Measurements from ENCODE around the gene ENTREP1. TPM values are rescaled to one million over a fixed set of nuclear protein-coding genes. Genes with fewer than 3 reads are reported as not detected.

The ENTREP1 gene
- total RNA-seq, 2 experiments from 2014 or later, result 0.08 to 0.14 TPM

- Mint-ChIP-seq H3K4me3 (no peak overlapping the region), H3K27ac (no peak overlapping the region), H3K36me3 (ENCODE audit: low read depth) (no peaks in the 10 kb centered on the region), H3K9me3 (peaks cover 8% of the 10 kb centered on the region), H3K4me1 (ENCODE audit: low read depth) (no peaks in the 10 kb centered on the region), H3K27me3 (peaks cover 25% of the 10 kb centered on the region)
- no peak overlapping the region for H3K27ac ChIP-seq (ENCODE audit: low read depth in 1 of 2, low read length in 2 of 2)
- no peak overlapping the region for H3K4me3 ChIP-seq (ENCODE audit: low read length)
- intact Hi-C loops (cut with DNase I, micrococcal nuclease), result no loop called here
- DNase-seq, result no peak
- H3K36me3 ChIP-seq (ENCODE audit: insufficient read depth, low read length), result no peaks in the 10 kb centered on the region
- no peak for TF ChIP-seq CTCF (IDR thresholded peaks at IDR 0.05)
- H3K9me3 ChIP-seq (ENCODE audit: control insufficient read depth in 1 of 2, insufficient read depth in 1 of 2, low read length in 2 of 2), result peaks cover 2 to 4% of the 10 kb centered on the region in 2 experiments
- H3K27me3 ChIP-seq (ENCODE audit: control insufficient read depth in 1 of 2, insufficient read depth in 2 of 2, low read length in 2 of 2), result peaks cover 0 to 3% of the 10 kb centered on the region in 2 experiments
- H3K4me1 ChIP-seq (ENCODE audit: insufficient read depth, low read length), result no peaks in the 10 kb centered on the region
- ChIA-PET POLR2A (no interaction called here), CTCF (no interaction called here)
- no peak for ATAC-seq (ENCODE audit: poor library complexity)
Observed at GRCh38 chr9:69307446-69308205, 17.4 kb upstream of the ENTREP1 start.

GRCh38 chr9:69308206-69308931, 16.6 kb upstream of the ENTREP1 start:
- no peak overlapping the region for H3K27ac ChIP-seq (ENCODE audit: low read depth in 1 of 2, low read length in 2 of 2)
- DNase-seq (no peak), ATAC-seq (ENCODE audit: poor library complexity) (no peak)
- no peak for TF ChIP-seq CTCF (IDR thresholded peaks at IDR 0.05)
- no peaks in the 10 kb centered on the region for H3K36me3 ChIP-seq (ENCODE audit: insufficient read depth, low read length)
- Mint-ChIP-seq H3K4me3 (no peak overlapping the region), H3K27ac (no peak overlapping the region), H3K4me1 (ENCODE audit: low read depth) (no peaks in the 10 kb centered on the region), H3K27me3 (peaks cover 25% of the 10 kb centered on the region), H3K9me3 (peaks cover 8% of the 10 kb centered on the region), H3K36me3 (ENCODE audit: low read depth) (no peaks in the 10 kb centered on the region)
- intact Hi-C loops (cut with DNase I, micrococcal nuclease), result no loop called here
- ChIA-PET POLR2A (no interaction called here), CTCF (no interaction called here)
- H3K4me3 ChIP-seq (ENCODE audit: low read length), result no peak overlapping the region
- peaks cover 0 to 3% of the 10 kb centered on the region in 2 experiments for H3K27me3 ChIP-seq (ENCODE audit: control insufficient read depth in 1 of 2, insufficient read depth in 2 of 2, low read length in 2 of 2)
- no peaks in the 10 kb centered on the region for H3K4me1 ChIP-seq (ENCODE audit: insufficient read depth, low read length)
- peaks cover 9 to 12% of the 10 kb centered on the region in 2 experiments for H3K9me3 ChIP-seq (ENCODE audit: control insufficient read depth in 1 of 2, insufficient read depth in 1 of 2, low read length in 2 of 2)

GRCh38 chr9:69313175-69313574, 11.8 kb upstream of the ENTREP1 start:
- intact Hi-C loops (cut with DNase I, micrococcal nuclease), result no loop called here
- DNase-seq, result no peak

More at GRCh38 chr9:69313175-69313574, 11.8 kb upstream of the ENTREP1 start:
- Histone ChIP-seq H3K27ac (ENCODE audit: low read depth in 1 of 2, low read length in 2 of 2) (no peak overlapping the region), H3K9me3 (ENCODE audit: control insufficient read depth in 1 of 2, insufficient read depth in 1 of 2, low read length in 2 of 2) (peaks cover 9 to 16% of the 10 kb centered on the region in 2 experiments), H3K4me1 (ENCODE audit: insufficient read depth, low read length) (no peaks in the 10 kb centered on the region), H3K4me3 (ENCODE audit: low read length) (no peak overlapping the region), H3K36me3 (ENCODE audit: insufficient read depth, low read length) (no peaks in the 10 kb centered on the region), H3K27me3 (ENCODE audit: control insufficient read depth in 1 of 2, insufficient read depth in 2 of 2, low read length in 2 of 2) (peaks cover 0 to 6% of the 10 kb centered on the region in 2 experiments)
- H3K27ac Mint-ChIP-seq, result no peak overlapping the region
- TF ChIP-seq CTCF (IDR thresholded peaks at IDR 0.05), result no peak
- ChIA-PET POLR2A (no interaction called here), CTCF (no interaction called here)
- H3K9me3 Mint-ChIP-seq, result peaks cover 8% of the 10 kb centered on the region
- no peaks in the 10 kb centered on the region for H3K36me3 Mint-ChIP-seq (ENCODE audit: low read depth)
- no peak for ATAC-seq (ENCODE audit: poor library complexity)
- H3K27me3 Mint-ChIP-seq, result peaks cover 24% of the 10 kb centered on the region
- H3K4me1 Mint-ChIP-seq (ENCODE audit: low read depth), result no peaks in the 10 kb centered on the region
- no peak overlapping the region for H3K4me3 Mint-ChIP-seq

Measured in CD4-positive, alpha-beta T cell (primary cell).